ENCODE measurements around the gene WWOX.

DNA sequence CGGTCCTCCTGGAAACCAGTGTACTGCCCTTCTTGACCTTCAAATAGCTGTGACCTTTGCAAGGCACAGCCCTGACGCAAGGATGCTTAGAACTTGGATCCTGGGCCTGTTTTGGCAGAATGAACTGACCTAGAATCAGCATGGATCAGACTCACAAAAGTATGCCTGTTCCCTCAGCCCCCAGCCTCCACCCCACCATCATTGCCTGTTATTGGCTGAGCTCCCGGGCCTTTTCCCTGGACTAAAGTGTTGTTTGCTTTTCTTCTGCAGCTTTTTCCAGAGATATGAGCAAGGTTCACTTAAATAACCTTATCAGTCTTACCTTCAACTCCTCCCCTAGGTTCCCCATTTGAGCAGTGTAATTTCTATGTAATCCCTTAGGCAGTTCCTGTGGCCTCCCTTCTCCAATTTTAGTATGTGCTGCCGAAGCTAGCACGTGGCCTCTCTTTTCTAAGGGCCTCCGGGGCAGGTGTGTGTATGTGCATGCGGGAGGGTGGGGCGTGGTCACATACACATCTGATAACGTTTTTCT is 1153.7 kb downstream of the WWOX start:
- TF ChIP-seq CTCF (conservative IDR thresholded peaks at IDR 0.05; ENCODE audit: low read depth, low read length) = no peak
- TF ChIP-seq EZH2 (IDR thresholded peaks at IDR 0.05; ENCODE audit: borderline replicate concordance, low read depth, low read length, poor library complexity, severe bottlenecking) = no peak

Measured in A673 (cell line).